T47D (cell line): Measurements from ENCODE around the gene GPR22.

Source experiments
- DNase-seq, 2 experiments: peaks; one replicate each; pipeline versions ENCODE4 v3.0.0 to v3.0.0-alpha.2; 2011 to 2012; ENCODE audit warnings: low read depth in 1 of 2, low spot score in 1 of 2
- JUND ChIP-seq: IDR thresholded peaks from 2 replicates; pipeline ENCODE4 v1.6.1; 2012; ENCODE audit warnings: low read depth
- in situ Hi-C: cut with HindIII; loops from 2 replicates; pipeline ENCODE4 v1.10.0; 2016; ENCODE audit warnings: low sequenced_read_pairs, low pct_unique_long_range_greater_than_20kb

GPR22 gene

DNA sequence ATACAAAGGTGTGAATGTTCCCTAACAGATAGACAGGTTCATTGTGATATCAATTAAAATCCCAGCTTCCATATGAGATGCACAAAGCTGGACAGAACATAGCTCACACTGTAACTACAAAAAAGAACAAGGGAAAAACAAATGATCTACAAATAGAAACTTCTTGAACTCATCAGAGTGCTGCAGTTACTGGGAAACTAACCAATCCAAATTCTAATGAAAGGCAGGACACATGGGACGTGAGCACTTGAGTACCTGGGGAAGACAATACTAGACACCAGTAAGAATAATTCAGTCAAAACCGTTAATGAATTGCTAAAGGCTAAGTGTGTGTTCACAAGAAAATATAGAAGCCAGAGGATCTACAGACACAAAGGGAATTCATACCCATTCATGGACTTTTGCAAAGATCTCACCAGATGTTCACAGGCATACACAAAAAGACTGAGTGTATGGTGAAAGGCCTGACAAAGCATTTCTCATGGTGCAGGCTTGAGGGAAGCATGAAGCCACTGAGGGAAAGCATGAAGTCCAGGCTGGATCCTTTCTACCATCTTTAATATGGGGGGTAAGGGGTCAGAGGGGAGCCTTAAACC is 7.8 kb upstream of the GPR22 start:
- TF ChIP-seq JUND, result no peak
- DNase-seq, result no peak
- in situ Hi-C loops, result no loop called here

GRCh38 chr7:107463139-107464078 is 6.4 kb upstream of the GPR22 start:
- no peak for TF ChIP-seq JUND
- in situ Hi-C loops, result no loop called here
- peak in 1 of 2 experiments; percentile 70 for DNase-seq

DNA sequence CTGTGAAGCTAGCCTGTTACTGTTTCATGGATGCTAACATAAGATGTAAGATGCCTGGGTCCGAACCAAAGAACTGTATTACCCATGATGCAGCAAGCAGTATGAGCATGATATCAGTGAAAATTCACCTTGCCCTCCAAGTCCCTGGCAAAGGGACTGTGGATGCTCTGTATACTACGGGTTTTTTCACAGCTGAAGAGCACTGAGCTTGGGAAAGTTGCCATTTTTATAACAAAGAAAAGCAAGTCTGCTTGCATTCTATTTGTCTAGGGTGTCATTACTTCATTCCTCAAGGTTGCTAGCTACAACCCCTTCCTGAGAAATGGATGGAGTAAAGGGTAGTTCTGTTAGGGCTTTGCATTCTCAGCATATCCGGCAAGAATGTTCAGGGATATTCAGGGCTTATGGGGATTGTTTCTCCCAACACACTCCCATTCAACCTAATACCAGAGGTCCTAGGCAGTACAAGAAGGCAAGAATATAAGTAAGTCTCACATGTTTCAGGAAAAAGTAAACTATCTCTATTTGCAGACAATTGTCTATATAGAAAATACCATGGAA is 5.1 kb upstream of the GPR22 start:
- in situ Hi-C loops, result no loop called here

GRCh38 chr7:107467972-107468371 is 1.9 kb upstream of the GPR22 start:
- in situ Hi-C loops, result no loop called here

More for the DNA sequence above, 5.1 kb upstream of the GPR22 start:
- DNase-seq, result no peak
- TF ChIP-seq JUND, result no peak

DNA sequence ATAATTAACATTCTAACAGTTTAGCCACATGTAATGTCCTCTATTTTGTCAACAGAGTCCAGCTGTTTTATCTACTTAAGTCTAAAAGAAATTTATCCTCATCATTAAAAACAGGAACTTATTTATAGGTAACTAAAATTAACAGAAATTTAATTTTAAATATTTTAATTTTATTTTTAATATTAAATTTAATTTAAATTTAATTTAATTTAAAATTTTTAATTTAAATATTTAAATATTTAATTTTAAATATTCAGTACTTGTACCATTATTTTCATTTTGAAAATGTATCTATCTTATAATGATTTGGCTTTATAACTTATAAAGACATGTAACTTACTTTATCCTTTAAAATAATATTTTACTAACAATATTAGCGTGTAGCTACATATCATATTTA is 1.0 kb upstream of the GPR22 start:
- TF ChIP-seq JUND, result no peak
- DNase-seq, result no peak
- in situ Hi-C loops, result no loop called here

More at GRCh38 chr7:107467972-107468371, 1.9 kb upstream of the GPR22 start:
- DNase-seq, result no peak
- TF ChIP-seq JUND, result no peak

DNA sequence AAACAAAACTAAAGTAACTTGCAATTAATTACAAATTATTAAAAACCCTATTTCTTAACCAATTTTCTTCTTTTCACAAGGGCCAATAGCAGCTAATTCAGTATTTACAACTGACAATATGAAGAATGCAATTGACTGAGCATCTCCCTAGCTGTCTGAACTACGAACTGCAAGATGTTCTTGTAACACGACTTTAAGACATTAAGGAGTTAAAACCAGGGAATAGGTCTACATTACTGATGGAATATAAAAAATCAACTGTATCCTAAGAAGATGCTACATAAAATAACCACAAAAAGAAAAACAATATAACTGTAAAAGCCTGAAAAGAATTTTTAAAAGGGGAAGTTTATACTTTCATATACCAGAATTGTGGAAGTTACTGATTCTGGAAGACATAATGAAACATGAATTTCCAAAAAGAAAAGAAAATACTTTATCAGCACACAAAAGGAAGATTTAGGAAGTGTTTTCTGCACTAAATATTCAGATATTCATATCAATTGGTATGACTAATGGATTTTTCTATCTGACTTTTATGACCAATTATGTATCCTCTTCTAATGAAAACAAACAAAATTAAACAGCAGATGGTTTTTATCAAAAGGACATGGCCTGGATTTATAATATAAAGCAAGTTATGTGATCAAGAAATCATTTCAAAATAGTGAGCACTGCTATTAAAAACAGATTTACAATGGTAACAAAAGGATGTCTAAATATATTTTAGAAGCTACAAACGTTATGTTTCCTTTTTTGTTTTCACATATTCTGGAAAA is 1.6 kb downstream of the GPR22 start:
- in situ Hi-C loops, result no loop called here
- TF ChIP-seq JUND, result no peak
- DNase-seq, result no peak

- in situ Hi-C loops, result no loop called here
- DNase-seq, result no peak
- TF ChIP-seq JUND, result no peak
Measured at GRCh38 chr7:107472116-107472515, 2.3 kb downstream of the GPR22 start.

- no peak for TF ChIP-seq JUND
- no peak for DNase-seq
- in situ Hi-C loops, result no loop called here
Measured at GRCh38 chr7:107474104-107474521, 4.3 kb downstream of the GPR22 start.

GRCh38 chr7:107479303-107479702 is 9.4 kb downstream of the GPR22 start:
- no peak for DNase-seq
- in situ Hi-C loops, result no loop called here
- TF ChIP-seq JUND, result no peak

DNA sequence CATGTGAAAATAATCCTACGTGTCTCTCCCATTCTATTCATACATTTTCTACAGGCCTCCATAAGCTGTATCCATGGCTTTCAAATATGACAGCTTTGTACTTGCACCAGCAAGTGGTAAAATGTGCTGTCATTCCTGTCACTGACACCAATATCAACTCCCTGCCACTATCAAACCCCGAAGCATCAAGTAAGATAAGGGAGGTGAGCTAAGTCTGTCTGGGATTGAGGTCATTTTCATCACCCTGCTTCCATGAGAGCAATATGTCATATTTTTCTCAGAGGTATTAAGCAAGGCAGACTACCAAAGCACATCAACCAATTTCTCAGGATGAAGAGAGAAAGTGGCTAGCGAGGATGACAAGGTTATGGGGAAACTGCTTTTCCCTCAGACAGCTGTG is 11.1 kb downstream of the GPR22 start:
- no peak for TF ChIP-seq JUND
- in situ Hi-C loops, result no loop called here

GRCh38 chr7:107482571-107482970 is 12.7 kb downstream of the GPR22 start:
- DNase-seq, result no peak
- no peak for TF ChIP-seq JUND
- in situ Hi-C loops, result no loop called here

More for the DNA sequence above, 11.1 kb downstream of the GPR22 start:
- DNase-seq, result no peak

GRCh38 chr7:107486041-107486440 is 16.2 kb downstream of the GPR22 start:
- in situ Hi-C loops, result no loop called here
- TF ChIP-seq JUND, result no peak
- DNase-seq, result no peak
